HG03469 (cell line): ENCODE measurements around the gene TSPAN9.

Experiments used
- ATAC-seq: cut with Tn5 transposase; IDR thresholded peaks from one replicate; pipeline ENCODE4 v1.9.1; 2021; ENCODE audit warnings: mild to moderate bottlenecking, moderate library complexity, moderate number of reproducible peaks; ENCODE audit not compliant: unreplicated experiment

TSPAN9 gene

GRCh38 chr12:3097836-3098235, 20.7 kb downstream of the TSPAN9 start:
- no peak for ATAC-seq

GRCh38 chr12:3098436-3098835, 21.3 kb downstream of the TSPAN9 start:
- ATAC-seq = no peak

GRCh38 chr12:3099146-3099545, 22.0 kb downstream of the TSPAN9 start:
- no peak for ATAC-seq

- no peak for ATAC-seq
Observed at GRCh38 chr12:3101309-3102024, 24.3 kb downstream of the TSPAN9 start.

- no peak for ATAC-seq
Observed at GRCh38 chr12:3102771-3103410, 25.7 kb downstream of the TSPAN9 start.

- ATAC-seq = no peak
Observed at GRCh38 chr12:3103806-3104205, 26.6 kb downstream of the TSPAN9 start.

- no peak for ATAC-seq
Observed at GRCh38 chr12:3105690-3106479, 28.7 kb downstream of the TSPAN9 start.

GRCh38 chr12:3106579-3106978, 29.4 kb downstream of the TSPAN9 start:
- ATAC-seq = no peak

GRCh38 chr12:3107071-3107583, 29.9 kb downstream of the TSPAN9 start:
- no peak for ATAC-seq

GRCh38 chr12:3107954-3108353, 30.8 kb downstream of the TSPAN9 start:
- no peak for ATAC-seq

- ATAC-seq = no peak
Observed at GRCh38 chr12:3110578-3110977, 33.4 kb downstream of the TSPAN9 start.

GRCh38 chr12:3113671-3114325, 36.6 kb downstream of the TSPAN9 start:
- ATAC-seq = no peak

- no peak for ATAC-seq
Observed at GRCh38 chr12:3114671-3115070, 37.5 kb downstream of the TSPAN9 start.

- no peak for ATAC-seq
Observed at GRCh38 chr12:3115078-3115477, 37.9 kb downstream of the TSPAN9 start.

GRCh38 chr12:3116106-3116844, 39.1 kb downstream of the TSPAN9 start:
- ATAC-seq = no peak

- ATAC-seq = no peak
Observed at GRCh38 chr12:3117144-3117581, 40.0 kb downstream of the TSPAN9 start.

GRCh38 chr12:3117591-3118015, 40.4 kb downstream of the TSPAN9 start:
- ATAC-seq = no peak

- ATAC-seq = no peak
Observed at GRCh38 chr12:3119192-3119755, 42.1 kb downstream of the TSPAN9 start.

- ATAC-seq = no peak
Observed at GRCh38 chr12:3119756-3120601, 42.8 kb downstream of the TSPAN9 start.
